Fibroblast of lung (primary cell): Measurements from ENCODE around the gene RMRP.
"Not testable (repeated sequence)": the region's sequence is repeated elsewhere in the genome, so short reads cannot be mapped to it uniquely, and the experiment has no call there.

Experiments
- CTCF ChIP-seq, 2 donors: IDR thresholded peaks in 1 of 2; conservative IDR thresholded peaks in 1 of 2; 1 replicate in 1 of 2; 2 replicates in 1 of 2; pipeline ENCODE4 v1.5.1; 2011 to 2012; ENCODE audit warnings: low read length in 2 of 2, control low read depth in 1 of 2, inconsistent platforms in 1 of 2, low read depth in 1 of 2, mild to moderate bottlenecking in 1 of 2
- EZH2 ChIP-seq: IDR thresholded peaks from 2 replicates; pipeline ENCODE4 v1.5.1; 2012; ENCODE audit warnings: low read length, control low read depth, mild to moderate bottlenecking; ENCODE audit errors: missing control alignments

- not testable (repeated sequence) for TF ChIP-seq CTCF (conservative IDR thresholded peaks at IDR 0.05 in 1 of 2, IDR thresholded peaks at IDR 0.05 in 1 of 2; ENCODE audit: low read depth in 1 of 2, low read length in 2 of 2); EZH2
Observed at GRCh38 chr9:35641478-35641877, 16.3 kb downstream of the RMRP start.
